Mammary epithelial cell (primary cell): ENCODE data around the gene PRKN.

Experiments
- EZH2 ChIP-seq: IDR thresholded peaks from 2 replicates; pipeline ENCODE4 v1.6.1; 2012; ENCODE audit warnings: low read length, inconsistent platforms, borderline replicate concordance
- TF ChIP-seq, protein P1 (sequence below), 2 donors: IDR thresholded peaks in 1 of 2; conservative IDR thresholded peaks in 1 of 2; 2 replicates each; pipeline ENCODE4 v1.5.1; 2011 to 2012; ENCODE audit warnings: inconsistent platforms in 2 of 2, low read length in 2 of 2, mild to moderate bottlenecking in 2 of 2, control low read depth in 1 of 2, low read depth in 1 of 2; ENCODE audit not compliant: insufficient read depth in 1 of 2; ENCODE audit errors: extremely low read depth in 1 of 2

DNA sequence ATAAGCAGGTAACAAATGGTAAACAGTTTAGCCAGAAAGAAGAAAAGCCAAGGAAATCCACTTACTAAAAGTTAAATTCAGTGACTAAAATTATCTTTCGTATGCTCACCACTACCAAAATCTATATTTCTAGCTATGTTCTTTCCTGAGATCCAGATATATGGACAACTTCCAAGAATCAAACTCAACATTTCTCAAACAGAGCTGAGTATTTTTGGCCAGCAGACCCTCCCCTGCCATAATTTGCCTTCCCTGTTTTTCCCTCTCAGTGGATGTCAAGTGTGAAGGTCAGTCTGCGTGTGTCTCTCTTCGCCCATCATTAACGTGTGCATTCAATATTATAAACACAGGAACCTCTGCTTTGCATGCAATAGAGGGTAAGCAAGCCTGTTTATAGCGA, 42.0 kb downstream of the PRKN start:
- TF ChIP-seq, protein P1, sequence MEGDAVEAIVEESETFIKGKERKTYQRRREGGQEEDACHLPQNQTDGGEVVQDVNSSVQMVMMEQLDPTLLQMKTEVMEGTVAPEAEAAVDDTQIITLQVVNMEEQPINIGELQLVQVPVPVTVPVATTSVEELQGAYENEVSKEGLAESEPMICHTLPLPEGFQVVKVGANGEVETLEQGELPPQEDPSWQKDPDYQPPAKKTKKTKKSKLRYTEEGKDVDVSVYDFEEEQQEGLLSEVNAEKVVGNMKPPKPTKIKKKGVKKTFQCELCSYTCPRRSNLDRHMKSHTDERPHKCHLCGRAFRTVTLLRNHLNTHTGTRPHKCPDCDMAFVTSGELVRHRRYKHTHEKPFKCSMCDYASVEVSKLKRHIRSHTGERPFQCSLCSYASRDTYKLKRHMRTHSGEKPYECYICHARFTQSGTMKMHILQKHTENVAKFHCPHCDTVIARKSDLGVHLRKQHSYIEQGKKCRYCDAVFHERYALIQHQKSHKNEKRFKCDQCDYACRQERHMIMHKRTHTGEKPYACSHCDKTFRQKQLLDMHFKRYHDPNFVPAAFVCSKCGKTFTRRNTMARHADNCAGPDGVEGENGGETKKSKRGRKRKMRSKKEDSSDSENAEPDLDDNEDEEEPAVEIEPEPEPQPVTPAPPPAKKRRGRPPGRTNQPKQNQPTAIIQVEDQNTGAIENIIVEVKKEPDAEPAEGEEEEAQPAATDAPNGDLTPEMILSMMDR (conservative IDR thresholded peaks at IDR 0.05 in 1 of 2, IDR thresholded peaks at IDR 0.05 in 1 of 2; ENCODE audit: extremely low read depth in 1 of 2, insufficient read depth in 1 of 2, low read depth in 1 of 2, low read length in 2 of 2), result no peak
- no peak for TF ChIP-seq EZH2
